Measurements from ENCODE around the gene ABR. TPM values are rescaled to one million over a fixed set of nuclear protein-coding genes. Genes with fewer than 3 reads are reported as not detected.

The ABR gene
- total RNA-seq, 1 donor from 2014 or later = 59.7 TPM

DNA sequence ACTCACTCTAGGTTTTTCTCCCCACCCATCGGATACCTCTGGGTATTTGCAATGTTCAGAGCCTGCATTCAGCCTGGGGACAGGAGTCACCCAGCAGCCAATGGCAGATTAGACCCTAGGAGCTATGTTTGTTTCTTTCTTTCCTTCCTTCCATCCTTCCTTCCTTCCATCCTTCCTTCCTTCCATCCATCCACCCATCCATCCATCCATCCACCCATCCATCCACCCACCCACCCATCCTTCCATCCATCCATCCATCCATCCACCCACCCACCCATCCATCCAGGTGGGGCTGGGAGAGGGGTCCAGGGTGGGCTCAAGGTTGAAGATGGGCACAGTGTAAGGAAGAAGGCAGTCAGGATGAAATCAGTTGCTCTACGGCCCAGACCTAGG is 142.9 kb downstream of the ABR start:
- H3K27me3 Mint-ChIP-seq (ENCODE audit: low read depth) = peaks cover 3% of the 10 kb centered on the region
- no peak for TF ChIP-seq CTCF (conservative IDR thresholded peaks at IDR 0.05)
- H3K9me3 Mint-ChIP-seq = no peaks in the 10 kb centered on the region
- no peak overlapping the region for H3K4me3 Mint-ChIP-seq
- H3K4me1 Mint-ChIP-seq = peaks cover 24% of the 10 kb centered on the region
- H3K36me3 Mint-ChIP-seq (ENCODE audit: low read depth) = peaks cover under 1% of the 10 kb centered on the region
- DNase-seq (ENCODE audit: low read depth, low spot score) = no peak
- H3K27ac Mint-ChIP-seq (ENCODE audit: unreplicated experiment) = no peak overlapping the region

DNA sequence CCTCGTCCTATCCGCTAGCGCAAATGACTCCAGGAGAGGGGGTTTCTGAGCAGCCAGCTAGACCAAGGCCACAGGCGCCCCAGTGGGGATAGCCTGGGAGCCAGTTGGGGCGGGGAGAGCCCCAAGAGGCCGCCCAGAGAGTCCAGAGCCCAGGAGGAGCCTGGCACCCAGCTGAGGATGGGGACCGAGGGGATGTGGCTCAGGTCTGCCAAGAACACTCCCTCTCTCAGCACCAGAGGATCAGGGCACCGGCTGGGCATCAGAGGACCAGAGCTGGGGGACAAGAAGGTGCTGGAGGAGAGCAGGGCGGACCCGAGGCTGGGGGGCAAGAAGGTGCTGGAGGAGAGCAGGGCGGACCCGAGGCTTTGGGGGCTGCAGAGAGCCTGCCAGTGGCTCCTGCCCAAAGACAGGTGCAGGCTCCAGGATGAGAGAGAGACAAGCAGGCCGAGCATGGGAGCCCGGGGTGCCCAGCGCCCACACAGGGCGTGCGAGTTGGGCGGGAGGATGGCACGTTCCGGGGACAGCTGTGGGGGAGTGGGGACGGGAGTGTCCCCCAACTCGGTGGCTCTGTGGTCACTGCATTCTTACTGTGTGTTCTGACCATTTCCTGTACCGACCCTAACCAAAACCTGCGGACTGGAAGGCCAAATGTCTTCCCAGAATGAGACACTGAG is 143.5 kb downstream of the ABR start:
- Mint-ChIP-seq H3K27me3 (ENCODE audit: low read depth) (peaks cover 3% of the 10 kb centered on the region), H3K9me3 (no peaks in the 10 kb centered on the region), H3K4me1 (peaks cover 22% of the 10 kb centered on the region), H3K27ac (ENCODE audit: unreplicated experiment) (no peak overlapping the region), H3K36me3 (ENCODE audit: low read depth) (no peaks in the 10 kb centered on the region), H3K4me3 (no peak overlapping the region)
- TF ChIP-seq CTCF (conservative IDR thresholded peaks at IDR 0.05) = no peak
- no peak for DNase-seq (ENCODE audit: low read depth, low spot score)

DNA sequence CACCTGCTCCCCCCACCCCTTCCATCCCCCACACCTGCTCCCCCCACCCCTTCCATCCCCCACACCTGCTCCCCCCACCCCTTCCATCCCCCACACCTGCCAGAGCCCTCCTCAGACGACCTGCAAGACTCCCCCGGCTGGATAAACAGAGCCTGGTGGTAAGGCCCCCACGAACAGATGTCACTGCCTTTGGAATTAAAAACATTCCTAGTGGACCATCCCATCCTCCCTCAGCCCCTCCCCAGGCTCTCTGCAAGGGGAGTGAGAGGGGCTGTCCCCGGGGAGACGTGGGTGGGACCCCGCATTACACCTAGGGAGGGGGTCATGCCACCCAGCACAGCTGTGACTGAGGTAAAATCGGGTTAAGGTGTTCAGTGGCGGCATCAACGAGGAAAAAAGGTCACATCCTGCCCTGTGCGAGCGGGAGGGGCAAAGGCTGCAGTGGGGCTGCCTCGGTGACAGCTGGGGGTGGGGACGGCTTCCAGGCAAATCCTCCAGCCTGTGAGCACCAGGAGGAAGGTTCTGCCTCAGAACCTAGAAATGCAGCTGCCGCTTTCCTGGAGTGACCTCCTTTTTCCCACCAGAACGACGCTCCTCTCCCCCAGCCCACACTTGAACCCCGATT is 144.1 kb downstream of the ABR start:
- no peak for DNase-seq (ENCODE audit: low read depth, low spot score)
- no peak for TF ChIP-seq CTCF (conservative IDR thresholded peaks at IDR 0.05)
- Mint-ChIP-seq H3K36me3 (ENCODE audit: low read depth) (no peaks in the 10 kb centered on the region), H3K27me3 (ENCODE audit: low read depth) (peaks cover 3% of the 10 kb centered on the region), H3K4me1 (peaks cover 22% of the 10 kb centered on the region), H3K27ac (ENCODE audit: unreplicated experiment) (no peak overlapping the region), H3K9me3 (no peaks in the 10 kb centered on the region), H3K4me3 (no peak overlapping the region)

DNA sequence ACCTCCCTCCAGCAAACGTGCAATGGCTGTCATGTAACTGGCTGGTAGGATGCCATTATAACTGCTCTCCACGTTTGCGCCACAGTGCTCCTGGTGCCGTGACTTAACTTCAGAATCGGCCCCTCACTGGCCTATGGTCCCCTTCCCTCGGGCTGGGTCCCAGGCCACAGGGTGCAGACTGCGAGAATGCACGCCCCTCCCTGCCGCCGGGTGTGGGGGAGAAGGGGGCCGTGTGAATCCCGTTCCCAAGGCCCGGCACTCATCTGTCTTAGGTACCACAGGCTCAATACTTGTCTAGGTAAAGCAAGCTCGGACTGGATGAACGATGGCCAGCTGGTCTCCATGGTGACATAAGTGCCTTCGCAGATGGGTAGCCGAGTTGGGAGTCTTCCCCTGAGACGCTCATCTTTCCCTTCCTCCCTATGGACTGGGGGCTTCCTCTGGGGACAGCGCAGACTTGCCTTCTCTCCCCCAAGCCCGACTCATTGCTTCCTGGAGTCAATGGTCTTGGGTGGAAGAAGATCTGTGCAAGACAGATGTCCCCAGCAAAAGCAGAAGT is 145.1 kb downstream of the ABR start:
- Mint-ChIP-seq H3K27ac (ENCODE audit: unreplicated experiment) (no peak overlapping the region), H3K9me3 (no peaks in the 10 kb centered on the region)

DNA sequence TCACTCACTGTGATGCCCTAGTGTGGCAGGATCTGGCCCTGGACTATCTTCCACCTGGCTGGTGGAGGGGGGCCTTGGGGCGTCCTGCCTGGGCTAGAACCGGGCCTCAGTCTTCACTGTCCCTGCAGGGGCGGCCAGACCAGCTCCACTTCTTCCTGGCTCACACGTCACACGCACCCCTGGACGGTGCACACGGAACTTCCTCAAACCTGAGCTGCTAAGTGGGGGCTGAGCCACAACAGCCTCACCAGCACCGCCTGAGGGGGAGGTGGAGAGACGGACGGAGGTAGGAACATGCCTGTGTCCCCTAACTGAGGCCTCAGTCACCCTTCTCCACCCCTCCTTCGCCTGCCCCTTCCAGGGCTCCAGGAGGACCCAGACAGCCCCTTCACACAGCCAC is 146.3 kb downstream of the ABR start:
- DNase-seq (ENCODE audit: low read depth, low spot score) = no peak
- Mint-ChIP-seq H3K4me1 (peaks cover 10% of the 10 kb centered on the region), H3K4me3 (no peak overlapping the region), H3K27me3 (ENCODE audit: low read depth) (peaks cover 3% of the 10 kb centered on the region), H3K9me3 (no peaks in the 10 kb centered on the region), H3K36me3 (ENCODE audit: low read depth) (no peaks in the 10 kb centered on the region), H3K27ac (ENCODE audit: unreplicated experiment) (no peak overlapping the region)
- TF ChIP-seq CTCF (conservative IDR thresholded peaks at IDR 0.05) = no peak

More for the DNA sequence above, 145.1 kb downstream of the ABR start:
- no peaks in the 10 kb centered on the region for H3K36me3 Mint-ChIP-seq (ENCODE audit: low read depth)
- no peak for TF ChIP-seq CTCF (conservative IDR thresholded peaks at IDR 0.05)
- peaks cover 3% of the 10 kb centered on the region for H3K27me3 Mint-ChIP-seq (ENCODE audit: low read depth)
- H3K4me3 Mint-ChIP-seq = no peak overlapping the region
- no peak for DNase-seq (ENCODE audit: low read depth, low spot score)
- H3K4me1 Mint-ChIP-seq = peaks cover 13% of the 10 kb centered on the region
